HuH-7.5 (cell line): ENCODE results near the gene PARD3B.

Experiments used
- DNase-seq: peaks from one replicate; pipeline ENCODE4 v3.0.0; 2011; ENCODE audit warnings: low spot score

PARD3B gene

DNA sequence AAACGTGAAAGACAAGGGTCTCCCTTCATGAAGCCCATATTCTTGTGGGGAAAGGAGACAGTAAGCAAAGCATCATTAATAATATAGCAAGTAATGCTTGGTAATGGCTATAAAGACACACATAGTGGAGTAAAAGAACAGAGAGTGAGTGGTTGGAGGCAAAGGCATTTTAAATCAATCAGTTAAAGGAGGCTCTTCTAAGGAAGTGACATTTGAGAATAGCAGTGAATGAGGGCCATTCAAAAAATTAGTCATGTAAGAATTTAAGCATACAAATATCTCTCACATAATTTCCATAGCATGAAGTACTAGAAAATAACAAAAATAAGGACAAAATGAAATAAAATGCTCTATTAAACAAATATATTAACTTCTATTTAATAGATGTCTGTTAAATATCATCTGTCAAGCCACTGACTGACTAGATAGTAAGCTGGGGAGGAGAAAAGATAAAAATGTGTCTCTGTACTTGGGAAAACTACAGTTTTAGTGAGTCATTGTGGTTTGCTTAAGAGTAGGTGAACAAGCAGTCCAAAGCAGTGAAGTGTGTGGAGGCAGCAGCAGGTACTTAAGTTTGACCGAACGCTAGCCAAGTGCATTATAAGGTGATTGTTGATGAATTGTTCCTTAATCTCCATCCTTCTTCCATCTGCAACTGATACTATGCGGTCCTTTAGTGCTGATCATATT is 160.1 kb downstream of the PARD3B start:
- no peak for DNase-seq

DNA sequence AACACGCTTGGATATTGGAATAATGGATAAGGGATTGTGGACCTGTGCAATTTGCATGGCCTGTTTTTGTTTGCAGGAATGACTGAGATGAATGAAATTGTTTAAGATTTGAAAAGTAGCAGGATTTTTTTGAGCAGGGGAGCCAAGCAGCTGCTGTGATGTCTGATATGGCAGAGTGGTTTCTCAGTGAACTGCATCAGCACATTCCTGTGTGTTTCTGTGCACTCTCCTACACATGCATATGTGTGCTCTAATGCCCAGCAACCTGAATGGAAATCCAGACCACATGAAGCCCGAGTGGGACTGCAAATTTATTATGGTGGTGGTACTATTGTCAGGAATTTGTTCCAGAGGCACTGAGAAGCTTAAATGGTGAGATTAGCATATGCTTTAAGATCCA is 161.7 kb downstream of the PARD3B start:
- no peak for DNase-seq

DNA sequence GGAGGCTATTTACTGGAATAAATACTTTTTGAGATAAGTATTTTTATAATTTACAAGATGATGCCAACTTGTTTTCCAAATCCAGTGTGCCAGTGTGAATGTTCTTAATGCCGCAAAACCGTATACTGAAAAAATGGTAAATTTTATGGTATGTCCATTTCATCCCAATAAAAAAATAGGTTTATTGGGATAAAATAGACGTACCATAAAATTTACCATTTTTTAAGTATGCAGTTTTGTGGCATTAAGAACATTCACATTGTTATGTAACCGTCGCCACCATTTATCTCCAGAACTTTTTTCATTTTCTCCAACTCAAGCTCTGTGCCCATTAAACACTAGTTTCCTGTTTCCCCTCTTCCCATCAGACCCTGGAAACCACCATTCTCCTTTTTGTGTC is 167.9 kb downstream of the PARD3B start:
- no peak for DNase-seq

DNA sequence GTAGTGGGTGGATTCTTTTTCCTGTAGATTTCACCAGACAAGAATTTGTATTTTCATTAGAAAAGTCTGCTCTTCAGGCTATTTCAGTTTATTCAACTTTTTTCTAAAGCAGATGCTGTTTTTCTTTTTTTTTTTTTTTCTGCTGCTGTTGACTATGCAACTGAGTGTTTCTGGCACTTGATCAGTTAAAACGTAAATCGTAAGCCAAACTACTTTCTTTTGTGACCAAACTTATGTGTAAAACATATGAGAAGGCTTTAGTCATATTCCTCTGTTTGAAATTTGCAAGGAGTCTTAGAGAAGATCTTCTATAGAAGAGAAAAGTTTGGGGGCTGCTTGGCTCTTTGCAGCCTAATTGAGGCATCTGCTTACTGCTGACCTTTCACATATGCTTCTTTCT is 170.1 kb downstream of the PARD3B start:
- DNase-seq = no peak

DNA sequence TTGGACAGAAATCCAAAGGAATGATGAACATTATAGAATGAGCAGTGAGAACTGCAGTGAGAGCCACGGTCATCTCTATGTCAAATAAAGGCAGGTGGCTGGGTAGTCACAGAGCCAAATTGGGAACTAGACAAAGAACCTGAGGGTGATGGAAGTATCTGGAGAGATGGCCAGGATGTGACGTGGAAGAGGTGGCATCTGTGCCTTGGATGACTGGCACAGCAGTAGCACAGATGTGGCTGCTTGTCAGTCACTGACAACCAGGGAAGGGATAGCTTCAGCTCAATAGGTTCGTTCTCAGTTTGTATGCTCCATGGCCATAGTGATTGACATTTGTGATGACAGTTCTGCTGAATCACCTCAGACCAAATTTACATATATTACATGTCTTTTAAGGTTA is 172.3 kb downstream of the PARD3B start:
- DNase-seq = no peak

DNA sequence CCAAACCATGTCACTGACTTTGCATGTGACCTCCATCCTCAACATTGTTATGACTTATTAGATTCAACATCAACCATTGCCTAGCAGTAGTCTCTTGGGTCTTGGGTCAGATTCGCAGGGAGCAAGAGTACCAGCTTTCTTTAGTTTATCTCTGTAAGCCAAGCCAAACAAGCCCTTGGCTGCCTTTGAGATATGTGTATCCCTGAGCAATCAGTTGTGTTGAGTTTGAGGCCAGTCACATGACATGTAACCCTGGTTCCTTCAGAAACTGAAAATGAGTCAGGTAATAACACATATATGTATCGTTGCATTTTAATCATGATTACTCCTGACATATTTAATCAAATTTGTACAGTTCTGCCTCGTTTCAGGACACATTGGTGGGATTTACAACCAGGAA is 173.3 kb downstream of the PARD3B start:
- DNase-seq = no peak

DNA sequence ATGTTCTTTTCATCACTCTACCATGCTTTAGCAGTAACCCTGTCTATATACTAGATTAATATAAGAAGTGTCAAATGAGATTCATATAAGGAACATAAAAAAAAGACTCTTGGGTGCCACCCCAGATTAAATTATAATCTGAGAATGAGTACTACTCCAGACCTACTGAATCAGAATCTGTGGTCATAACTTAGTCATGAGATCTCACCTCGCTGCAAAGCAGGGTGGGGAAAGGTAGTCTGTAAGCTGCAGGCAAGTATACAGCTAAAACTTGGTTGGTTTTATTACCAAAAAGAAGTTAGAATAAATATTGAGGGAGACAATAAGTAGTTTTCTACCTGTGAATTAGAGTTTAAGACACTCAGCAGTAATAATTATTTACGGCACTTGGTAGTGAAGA is 175.6 kb downstream of the PARD3B start:
- no peak for DNase-seq

DNA sequence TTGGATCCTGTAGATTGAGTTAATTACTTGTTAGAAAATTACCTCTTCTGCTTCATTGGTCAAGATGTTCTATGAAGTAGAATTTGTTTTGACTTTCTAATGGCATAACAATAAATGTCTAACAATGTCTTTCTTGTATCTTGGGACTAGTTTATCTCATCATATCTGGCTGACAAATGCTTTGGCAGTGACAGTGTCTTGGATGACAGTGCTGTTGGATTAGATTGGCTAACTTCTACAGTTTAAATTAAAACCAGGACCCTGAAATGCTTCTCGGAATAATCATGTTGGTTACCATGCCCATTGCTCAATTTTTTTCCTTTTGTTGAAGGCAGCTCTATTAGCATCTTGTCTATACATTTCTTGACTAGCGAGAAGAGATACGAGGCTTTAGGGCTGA is 176.9 kb downstream of the PARD3B start:
- no peak for DNase-seq

DNA sequence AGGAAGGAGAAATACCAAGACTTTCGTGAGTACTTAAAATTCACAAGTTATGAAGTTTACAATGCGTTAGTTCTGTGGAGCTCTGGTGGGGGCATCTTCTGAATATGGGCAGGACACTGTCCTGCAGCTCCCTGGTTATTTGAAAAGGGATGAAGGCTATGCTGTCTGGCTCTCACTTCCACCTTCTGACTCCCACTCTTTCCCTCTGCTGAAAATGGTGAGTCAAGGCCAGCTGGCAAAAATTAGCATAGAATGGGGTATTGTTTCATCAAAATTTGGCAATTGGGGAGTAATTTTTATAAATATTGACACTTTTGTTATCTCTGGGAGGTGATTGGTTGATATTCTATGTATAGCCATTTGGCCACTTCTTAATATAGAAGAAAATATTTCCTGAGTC is 177.4 kb downstream of the PARD3B start:
- DNase-seq = no peak

DNA sequence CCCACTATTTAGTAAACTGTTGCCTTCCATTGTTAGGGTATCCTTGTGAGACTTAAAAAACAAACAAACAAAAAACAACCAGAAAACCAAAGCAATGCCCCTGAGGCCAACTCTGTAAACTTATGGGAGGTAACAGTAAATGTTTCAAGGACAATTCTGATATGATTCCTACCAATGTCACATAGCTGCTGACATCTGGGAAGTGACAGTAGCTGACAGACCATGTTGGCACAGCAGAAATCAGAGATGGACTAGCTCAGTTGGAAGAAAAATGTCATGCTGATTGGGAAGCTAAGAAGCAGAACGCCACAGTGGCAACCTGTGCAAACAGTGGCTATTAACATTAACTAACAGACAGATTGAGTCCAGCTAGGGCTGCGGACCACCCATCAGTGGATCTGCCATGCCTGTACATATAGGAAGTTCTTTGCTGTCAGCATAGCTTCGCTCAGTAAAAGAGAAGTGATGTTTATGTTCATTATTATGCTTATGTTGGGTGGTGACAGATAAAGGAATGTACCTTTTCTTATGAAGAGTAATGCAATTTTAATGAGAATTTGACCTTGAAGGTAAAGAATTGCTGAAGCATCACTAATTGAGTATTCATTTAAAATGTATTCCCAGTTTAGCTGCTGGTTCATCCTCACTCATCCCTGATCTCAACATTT is 180.6 kb downstream of the PARD3B start:
- no peak for DNase-seq

DNA sequence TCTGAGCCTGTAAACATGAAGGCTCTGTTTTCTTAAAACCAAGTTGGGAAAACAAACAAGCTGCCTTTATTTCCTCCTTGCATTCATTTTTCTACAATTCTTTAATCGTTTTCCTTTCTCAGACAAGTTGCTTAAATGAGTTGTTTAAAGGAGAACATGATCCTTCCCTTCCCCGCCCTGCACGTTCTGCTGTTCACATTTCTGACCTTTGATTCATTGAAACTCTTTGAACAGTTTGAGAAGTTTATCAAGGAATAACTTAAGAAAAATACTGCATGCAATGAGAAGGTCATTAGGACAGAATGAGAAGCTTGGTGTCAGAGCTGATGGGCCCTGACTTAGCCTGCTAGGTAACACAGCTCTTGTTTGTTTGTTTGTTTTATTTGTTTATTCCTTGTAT is 181.6 kb downstream of the PARD3B start:
- no peak for DNase-seq

DNA sequence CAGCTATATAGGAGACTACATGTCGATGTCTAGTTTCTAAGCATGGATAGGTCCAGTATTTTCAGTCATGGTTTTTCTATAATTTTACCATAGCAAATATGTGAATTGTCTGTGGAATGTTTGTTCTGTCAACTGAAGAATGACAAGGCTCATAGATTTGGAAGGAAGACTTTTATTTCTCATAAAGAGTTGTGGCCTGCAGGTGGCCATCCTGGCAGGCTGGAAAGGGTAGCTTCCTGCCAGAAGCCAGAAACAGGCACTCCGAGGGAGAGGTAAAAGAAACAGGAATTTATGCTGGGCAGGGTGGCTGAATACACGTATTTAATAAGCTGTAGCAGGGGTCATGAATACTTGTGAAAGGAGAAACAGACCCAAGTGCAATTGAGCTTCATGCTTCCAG is 182.1 kb downstream of the PARD3B start:
- no peak for DNase-seq

DNA sequence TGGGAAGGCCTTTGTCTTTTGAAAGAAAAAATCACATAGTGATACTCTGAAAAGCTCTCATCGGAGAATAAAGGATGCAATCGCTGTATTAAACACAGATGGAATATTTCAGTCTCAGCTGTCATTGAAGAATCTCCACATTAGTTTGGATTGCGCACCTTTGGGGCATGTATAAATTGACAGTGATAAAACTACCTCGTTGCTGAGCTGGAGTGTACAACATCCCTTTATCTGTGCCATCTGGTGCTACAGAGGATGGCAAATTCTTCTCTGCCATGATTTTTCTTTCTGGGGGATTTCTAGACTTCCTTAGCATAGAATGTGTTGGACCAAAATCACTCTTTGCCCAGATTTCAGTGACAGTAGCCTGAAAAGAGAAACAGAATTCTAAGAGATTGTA is 185.3 kb downstream of the PARD3B start:
- no peak for DNase-seq

DNA sequence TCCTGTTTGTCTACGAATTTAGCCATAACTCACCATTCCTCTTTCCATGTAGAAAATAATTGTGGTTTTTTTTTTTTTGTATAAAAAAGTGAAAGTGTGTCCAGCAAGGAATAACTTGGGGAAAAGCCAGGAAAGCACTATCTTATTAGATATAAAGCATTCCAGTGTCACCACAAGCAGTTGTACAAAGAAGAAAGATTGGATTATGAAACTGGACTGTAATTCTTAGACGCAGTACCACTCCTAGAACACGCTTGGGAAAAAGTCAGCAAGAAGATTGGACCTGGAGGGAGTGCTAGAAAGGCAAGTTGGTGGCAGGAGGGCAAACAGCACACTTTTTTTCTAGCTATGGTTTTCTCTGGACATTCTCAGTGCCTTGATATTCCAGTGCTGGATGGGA is 186.7 kb downstream of the PARD3B start:
- DNase-seq = no peak

DNA sequence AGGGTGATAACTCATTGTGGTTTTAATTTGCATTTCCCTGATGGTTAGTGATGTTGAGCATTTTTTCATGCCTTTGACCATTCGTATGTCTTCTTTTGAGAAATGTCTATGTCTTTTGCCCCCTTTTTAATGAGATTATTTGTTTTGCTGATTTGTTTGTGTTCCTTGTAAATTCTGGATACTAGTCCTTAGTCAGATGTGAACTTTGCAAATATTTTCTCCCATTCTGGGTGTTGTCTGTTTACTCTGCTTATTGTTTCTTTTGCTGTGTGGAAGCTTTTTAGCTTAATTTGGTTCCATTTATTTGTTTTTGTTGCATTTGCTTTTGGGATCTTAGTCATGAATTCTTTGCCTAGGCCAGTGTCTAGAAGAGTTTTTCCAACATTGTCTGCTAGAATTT is 192.0 kb downstream of the PARD3B start:
- no peak for DNase-seq

DNA sequence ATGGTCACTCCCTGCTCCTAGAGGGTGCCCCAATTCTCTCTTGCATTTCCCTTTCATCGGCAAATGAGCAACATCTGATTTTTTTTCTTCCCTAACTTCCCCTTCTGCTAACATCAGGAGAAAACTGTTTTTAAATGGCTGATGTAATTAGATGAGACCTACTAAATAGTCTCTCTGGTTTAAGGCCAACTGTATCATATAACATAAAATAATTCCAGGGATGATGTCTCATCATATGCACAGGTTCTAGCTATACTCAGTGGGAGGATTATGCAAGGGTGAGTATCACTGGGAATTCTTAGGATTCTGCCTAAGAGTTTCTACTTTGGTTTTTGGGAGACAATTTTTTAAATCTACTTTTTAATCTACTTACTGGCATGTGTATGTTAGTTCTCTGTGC is 193.4 kb downstream of the PARD3B start:
- DNase-seq = no peak

DNA sequence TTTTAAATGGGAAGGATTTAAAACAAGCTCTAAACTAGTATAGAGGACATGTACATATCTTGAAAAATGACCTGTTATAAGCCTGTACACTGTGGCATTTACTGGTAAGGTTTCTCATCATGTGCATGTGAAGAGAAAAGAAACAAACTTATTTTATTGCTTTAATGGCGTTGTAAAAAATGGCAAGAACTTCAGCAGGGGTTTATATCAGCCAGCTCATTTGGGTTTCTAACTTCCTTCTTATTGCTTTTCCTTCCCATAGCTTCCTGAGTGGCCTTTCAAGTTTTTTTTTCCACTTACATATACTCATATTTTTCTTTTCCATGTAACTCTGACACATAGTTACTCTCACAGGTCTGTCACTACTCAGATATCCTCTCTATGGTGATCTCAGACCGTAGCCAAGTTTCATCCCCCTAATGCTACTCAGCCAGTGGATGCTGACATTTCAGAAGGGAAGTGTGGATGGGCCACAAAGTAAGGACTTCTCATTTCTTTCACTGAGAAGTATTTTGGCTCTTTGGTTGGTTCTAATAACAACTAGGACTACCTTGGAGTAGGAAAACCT is 198.2 kb downstream of the PARD3B start:
- no peak for DNase-seq

DNA sequence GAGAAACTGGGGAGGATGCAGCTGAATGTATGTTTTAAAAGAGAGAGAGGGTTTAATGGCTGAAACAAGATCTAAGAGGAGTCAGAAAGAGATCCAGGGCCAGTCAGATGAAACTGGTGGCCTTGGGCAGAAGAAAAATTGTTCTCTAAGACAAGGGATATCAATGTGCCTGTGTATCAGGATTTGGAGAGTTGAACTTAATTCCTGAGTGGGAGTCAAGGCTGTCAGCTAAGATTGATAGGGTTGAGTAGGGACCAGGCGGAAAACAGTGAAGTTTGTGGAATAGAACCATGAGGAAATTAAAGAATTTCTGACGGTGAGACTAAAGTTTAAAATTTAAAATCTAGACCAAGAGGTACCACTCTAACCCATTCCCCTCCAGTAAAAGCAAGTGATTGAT is 199.2 kb downstream of the PARD3B start:
- no peak for DNase-seq

DNA sequence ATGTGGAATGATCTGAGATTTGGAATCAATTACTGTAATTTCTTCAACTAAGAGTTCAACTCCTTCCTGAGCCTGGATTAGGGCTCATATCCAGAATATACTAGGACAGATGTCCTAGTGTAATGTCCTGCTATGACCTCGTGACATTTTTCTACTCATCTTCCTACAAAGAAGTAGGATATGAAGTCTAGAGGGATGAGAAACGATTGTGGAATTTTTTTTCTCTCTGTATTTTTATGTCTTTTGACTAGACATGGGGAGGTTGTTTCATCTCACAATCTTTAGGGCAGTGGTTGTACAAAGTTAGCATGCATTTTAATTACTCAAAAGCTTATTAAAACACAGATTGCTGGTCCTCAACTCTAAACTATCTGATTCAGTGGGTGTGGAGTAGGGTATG is 203.0 kb downstream of the PARD3B start:
- no peak for DNase-seq

DNA sequence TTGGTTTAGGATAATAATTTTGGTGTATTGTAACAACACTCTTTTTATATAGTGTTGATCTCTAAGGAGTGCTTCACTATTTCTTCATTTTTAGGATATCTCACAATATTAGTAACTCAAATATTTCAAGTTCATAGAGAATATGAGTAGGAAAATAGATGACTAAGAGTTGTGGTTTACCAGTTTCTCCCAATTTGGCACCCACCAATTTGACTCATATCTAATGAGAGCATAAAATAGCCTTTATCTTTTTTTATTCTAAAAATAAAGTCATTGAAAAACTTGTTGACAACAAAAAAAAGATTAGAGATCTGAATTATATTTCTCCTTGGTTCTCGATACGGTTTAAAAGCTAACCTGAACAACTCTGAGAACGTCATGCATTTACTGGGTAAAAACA is 204.0 kb downstream of the PARD3B start:
- DNase-seq = no peak

DNA sequence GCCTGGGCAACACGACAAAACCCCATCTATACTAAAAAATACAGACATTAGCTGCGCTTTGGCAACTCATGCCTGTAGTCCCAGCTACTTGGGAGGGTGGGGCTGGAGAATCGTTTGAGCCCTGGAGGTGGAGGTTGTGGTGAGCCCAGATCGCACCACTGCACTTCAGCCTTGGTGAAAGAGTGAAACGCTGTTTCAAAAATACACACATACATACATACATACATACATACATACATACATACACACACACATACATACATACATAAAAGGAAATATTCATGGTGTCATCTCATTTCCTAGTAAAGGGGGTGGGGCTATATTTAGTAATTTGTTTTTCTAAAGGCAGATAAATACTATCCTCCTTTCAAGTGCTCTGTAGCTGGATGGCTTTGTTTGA is 205.1 kb downstream of the PARD3B start:
- DNase-seq = no peak

DNA sequence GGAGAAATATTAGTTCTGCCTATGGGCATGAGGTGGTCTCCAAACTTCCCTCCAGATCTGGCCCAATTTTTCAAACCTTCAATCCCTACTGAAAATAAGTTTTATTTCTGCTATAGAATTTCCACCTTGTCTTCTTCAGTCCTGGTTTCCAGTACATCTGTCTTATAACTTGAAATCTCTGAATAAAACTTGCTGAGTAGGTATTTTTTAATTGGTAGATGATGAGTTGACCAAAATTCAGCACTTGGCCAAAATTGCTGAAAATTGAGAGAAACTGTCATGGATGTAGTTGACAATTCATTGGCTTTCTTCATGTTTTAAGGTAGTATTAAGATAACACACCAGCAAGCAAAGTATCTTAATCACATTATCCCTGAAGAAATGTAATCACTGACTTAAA is 206.2 kb downstream of the PARD3B start:
- DNase-seq = no peak

DNA sequence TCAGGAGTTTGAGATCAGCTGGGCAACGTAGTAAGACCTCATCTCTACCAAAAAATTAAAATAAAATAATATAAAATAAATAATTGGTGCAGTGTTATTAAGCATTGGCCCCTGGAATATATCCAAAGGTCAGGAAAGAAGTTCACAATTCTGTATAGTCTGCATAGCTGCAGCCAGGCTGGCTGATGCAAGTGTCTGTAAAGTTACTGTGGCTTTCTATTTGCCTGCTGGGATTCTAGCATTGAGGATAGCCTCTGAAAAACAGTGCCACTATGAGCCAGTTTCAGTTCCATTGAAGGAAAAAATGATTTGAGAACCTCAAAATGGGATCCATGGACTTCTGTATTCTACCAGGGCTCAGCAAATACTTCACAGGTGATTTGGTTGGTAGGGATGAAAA is 208.6 kb downstream of the PARD3B start:
- DNase-seq = no peak

DNA sequence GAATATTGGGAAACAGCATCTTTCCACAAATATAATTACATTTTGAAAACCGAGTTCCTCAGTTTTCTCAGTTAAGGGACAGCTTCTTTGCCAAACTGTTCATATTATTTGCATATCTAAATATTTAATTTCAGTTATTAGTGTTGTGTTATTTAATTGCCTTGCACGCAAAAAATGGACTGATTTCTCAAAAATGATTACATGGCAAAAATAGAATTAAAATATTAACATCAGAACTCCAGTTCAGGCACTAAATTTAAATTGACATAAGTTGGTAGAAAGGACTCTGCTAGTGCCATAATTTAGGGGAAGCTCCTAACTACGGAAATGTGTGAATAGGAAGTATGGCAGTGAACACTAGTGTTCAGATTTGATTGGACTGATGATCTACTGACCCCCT is 209.6 kb downstream of the PARD3B start:
- no peak for DNase-seq
